Thyroid gland (tissue), 4 donors: ENCODE measurements around the gene HSD17B12.

Experiments used
- POLR2A ChIP-seq, 2 donors: fragments of 450-650 bp; IDR thresholded peaks; one replicate each; pipeline ENCODE4 v1.6.1; 2017; ENCODE audit warnings: antibody characterized with exemption in 2 of 2, mild to moderate bottlenecking in 2 of 2, moderate library complexity in 1 of 2
- TF ChIP-seq, protein P1 (sequence below), 6 experiments: fragments of 200-600 bp in 3 of 6; fragments of 450-650 bp in 3 of 6; sonication (generic) in 3 of 6; IDR thresholded peaks; one replicate each; pipeline ENCODE4 v1.5.1; 2016 to 2019; ENCODE audit warnings: antibody characterized with exemption in 6 of 6, mild to moderate bottlenecking in 2 of 6, inconsistent platforms in 1 of 6, moderate library complexity in 1 of 6

DNA sequence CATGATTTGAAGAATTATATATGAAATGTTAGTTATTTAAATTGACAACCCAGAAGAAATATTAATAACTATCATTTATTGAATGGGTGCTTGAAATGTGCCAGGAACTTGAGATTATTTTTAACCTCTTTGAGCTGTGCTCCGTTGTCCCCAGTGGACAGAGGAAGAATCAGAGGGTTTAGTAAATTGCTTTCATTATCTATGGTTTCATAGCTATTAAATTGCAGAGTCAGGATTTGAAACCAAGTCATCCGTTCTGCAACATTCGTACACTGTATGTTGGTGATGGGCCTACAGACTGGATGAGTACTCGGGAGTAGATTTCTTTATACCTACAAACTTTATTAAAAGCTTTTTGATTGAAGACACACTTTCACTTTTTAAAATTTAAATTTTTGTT lies 4.9 kb downstream of the HSD17B12 start:
- TF ChIP-seq, protein P1, sequence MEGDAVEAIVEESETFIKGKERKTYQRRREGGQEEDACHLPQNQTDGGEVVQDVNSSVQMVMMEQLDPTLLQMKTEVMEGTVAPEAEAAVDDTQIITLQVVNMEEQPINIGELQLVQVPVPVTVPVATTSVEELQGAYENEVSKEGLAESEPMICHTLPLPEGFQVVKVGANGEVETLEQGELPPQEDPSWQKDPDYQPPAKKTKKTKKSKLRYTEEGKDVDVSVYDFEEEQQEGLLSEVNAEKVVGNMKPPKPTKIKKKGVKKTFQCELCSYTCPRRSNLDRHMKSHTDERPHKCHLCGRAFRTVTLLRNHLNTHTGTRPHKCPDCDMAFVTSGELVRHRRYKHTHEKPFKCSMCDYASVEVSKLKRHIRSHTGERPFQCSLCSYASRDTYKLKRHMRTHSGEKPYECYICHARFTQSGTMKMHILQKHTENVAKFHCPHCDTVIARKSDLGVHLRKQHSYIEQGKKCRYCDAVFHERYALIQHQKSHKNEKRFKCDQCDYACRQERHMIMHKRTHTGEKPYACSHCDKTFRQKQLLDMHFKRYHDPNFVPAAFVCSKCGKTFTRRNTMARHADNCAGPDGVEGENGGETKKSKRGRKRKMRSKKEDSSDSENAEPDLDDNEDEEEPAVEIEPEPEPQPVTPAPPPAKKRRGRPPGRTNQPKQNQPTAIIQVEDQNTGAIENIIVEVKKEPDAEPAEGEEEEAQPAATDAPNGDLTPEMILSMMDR (IDR thresholded peaks at IDR 0.05): no peak
- TF ChIP-seq POLR2A (IDR thresholded peaks at IDR 0.05): no peak
